Right lobe of liver (tissue), 4 donors: ENCODE measurements around the gene HES6.

Experiments
- POLR2A ChIP-seq: fragments of 450-650 bp; IDR thresholded peaks from one replicate; pipeline ENCODE4 v1.6.1; 2017; ENCODE audit warnings: antibody characterized with exemption, mild to moderate bottlenecking
- TF ChIP-seq, protein P1 (sequence below), 4 donors: fragments of 200-600 bp in 3 of 4; fragments of 450-650 bp in 1 of 4; IDR thresholded peaks; one replicate each; pipeline versions ENCODE4 v1.5.1 to v1.8.0; 2016 to 2022; ENCODE audit warnings: antibody characterized with exemption in 4 of 4, mild to moderate bottlenecking in 2 of 4
- donor health status: DM: no; HTN: no; CAD: no.
- donor health status: DM: no; HTN: no; CAD: no.
- donor health status: DM: no; HTN: yes; CAD: no.

DNA sequence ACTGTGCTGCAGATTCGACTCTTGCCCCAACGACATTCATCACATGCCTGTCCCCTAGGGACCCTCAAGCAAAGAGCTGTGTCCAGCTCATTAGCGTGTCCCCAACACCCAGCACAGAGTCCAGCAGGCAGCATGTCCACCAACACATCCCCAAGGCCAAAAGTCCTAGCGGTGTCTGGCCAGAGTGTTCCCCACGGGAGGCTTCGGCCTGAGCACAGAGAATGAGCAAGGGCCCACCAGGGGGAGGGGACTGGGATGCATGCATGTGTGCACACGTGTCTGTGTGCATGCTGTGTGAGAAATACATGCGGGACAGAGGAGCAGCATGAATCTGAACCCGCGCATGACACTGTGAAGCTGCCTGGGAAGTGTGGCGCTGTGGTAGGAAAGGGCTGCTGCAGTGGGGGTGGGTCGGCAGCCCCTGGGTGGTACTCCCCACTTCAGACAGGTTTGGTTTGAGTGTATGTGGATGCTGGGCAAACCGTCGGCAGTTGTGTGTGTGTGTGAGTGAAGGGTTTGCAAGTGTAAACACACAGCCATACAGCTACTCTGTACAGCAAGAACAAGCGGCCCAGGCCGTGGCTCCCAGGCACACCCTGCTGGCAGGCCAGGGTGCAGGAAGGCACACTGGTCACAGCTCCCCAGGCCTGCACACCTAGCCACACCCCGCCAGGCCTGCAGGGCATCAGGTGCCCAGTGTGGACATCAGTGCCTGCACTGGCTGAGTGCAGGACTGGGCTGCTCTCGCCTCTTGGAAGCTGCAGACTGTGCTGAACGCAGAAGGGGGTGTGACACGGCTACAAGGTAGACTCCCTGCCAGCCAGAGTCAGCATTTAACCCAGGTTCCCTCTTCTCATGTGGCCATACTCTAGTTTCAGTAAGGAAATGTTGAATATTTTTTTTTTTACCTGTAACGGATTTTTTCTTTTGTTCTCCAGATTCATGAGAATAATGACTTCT is 19.5 kb upstream of the HES6 start:
- TF ChIP-seq, protein P1, sequence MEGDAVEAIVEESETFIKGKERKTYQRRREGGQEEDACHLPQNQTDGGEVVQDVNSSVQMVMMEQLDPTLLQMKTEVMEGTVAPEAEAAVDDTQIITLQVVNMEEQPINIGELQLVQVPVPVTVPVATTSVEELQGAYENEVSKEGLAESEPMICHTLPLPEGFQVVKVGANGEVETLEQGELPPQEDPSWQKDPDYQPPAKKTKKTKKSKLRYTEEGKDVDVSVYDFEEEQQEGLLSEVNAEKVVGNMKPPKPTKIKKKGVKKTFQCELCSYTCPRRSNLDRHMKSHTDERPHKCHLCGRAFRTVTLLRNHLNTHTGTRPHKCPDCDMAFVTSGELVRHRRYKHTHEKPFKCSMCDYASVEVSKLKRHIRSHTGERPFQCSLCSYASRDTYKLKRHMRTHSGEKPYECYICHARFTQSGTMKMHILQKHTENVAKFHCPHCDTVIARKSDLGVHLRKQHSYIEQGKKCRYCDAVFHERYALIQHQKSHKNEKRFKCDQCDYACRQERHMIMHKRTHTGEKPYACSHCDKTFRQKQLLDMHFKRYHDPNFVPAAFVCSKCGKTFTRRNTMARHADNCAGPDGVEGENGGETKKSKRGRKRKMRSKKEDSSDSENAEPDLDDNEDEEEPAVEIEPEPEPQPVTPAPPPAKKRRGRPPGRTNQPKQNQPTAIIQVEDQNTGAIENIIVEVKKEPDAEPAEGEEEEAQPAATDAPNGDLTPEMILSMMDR (IDR thresholded peaks at IDR 0.05): no peak
- no peak for TF ChIP-seq POLR2A
